ENCODE data around the gene PROB1. TPM values are rescaled to one million over a fixed set of nuclear protein-coding genes. Genes with fewer than 3 reads are reported as not detected.

PROB1 gene
- total and polyA plus RNA-seq, 2 of the 8 experiments (the other 6 are each of a cell fraction or from before 2014, with no cell fraction given): 0.89 to 3.1 TPM

- Histone ChIP-seq H3K79me2 (ENCODE audit: control insufficient read depth in 1 of 2, insufficient read depth in 2 of 2, low read length in 2 of 2) (no peaks in the 10 kb centered on the region), H2AK5ac (ENCODE audit: low read depth, low read length) (no peak overlapping the region), H3K56ac (replicated peaks; ENCODE audit: insufficient read length, low read depth, low read length) (no peak overlapping the region), H3K79me1 (ENCODE audit: low read depth, low read length) (peaks cover 2% of the 10 kb centered on the region; the same call in 1 of the 2 replicates), H4K91ac (replicated peaks; ENCODE audit: insufficient read length, low read length) (no peak overlapping the region), H3K4me3 (ENCODE audit: extremely low read depth in 1 of 4, insufficient read depth in 2 of 4, low read depth in 3 of 4, low read length in 4 of 4) (no peak overlapping the region), H3K27ac (ENCODE audit: low read depth, low read length) (no peak overlapping the region), H2BK12ac (ENCODE audit: low read depth, low read length) (no peak overlapping the region), H3K4me1 (replicated peaks in 1 of 4; ENCODE audit: control insufficient read depth in 3 of 4, insufficient read depth in 4 of 4, low read length in 3 of 4) (peaks cover 0 to 11% (median 0%) of the 10 kb centered on the region in 4 experiments; a peak in 2 of 7 replicates), H3K23ac (ENCODE audit: insufficient read length) (no peak overlapping the region), H3K4ac (replicated peaks; ENCODE audit: insufficient read length, low read depth, low read length) (no peak overlapping the region), H3K36me3 (ENCODE audit: control insufficient read depth in 2 of 4, insufficient read depth in 4 of 4, low read length in 3 of 4) (peaks cover 0 to 2% (median under 1%) of the 10 kb centered on the region in 4 experiments; a peak in 3 of 8 replicates), H3K18ac (ENCODE audit: extremely low read depth, low read length) (no peak overlapping the region), H3K9me3 (ENCODE audit: insufficient read depth in 2 of 2, low read depth in 1 of 2, low read length in 1 of 2) (no peaks in the 10 kb centered on the region), H2BK120ac (replicated peaks; ENCODE audit: low read depth, low read length) (no peak overlapping the region), H3K23me2 (ENCODE audit: low read depth, low read length) (no peaks in the 10 kb centered on the region), H2BK5ac (ENCODE audit: low read depth, low read length) (no peak overlapping the region), H3K9ac (replicated peaks in 1 of 4; ENCODE audit: extremely low read depth in 1 of 4, low read depth in 3 of 4, low read length in 3 of 4) (no peak overlapping the region), H4K8ac (ENCODE audit: extremely low read depth, insufficient read depth, low read length) (no peak overlapping the region), H4K5ac (ENCODE audit: insufficient read length, low read depth, low read length) (no peak overlapping the region), H2AFZ (ENCODE audit: low read length) (no peak overlapping the region), H2BK20ac (ENCODE audit: low read length) (no peak overlapping the region), H3K4me2 (ENCODE audit: insufficient read depth in 1 of 2, low read depth in 2 of 2, low read length in 2 of 2) (no peak overlapping the region), H4K20me1 (replicated peaks in 1 of 2; ENCODE audit: control insufficient read depth in 1 of 2, insufficient read depth in 2 of 2, low read length in 2 of 2) (peaks cover 0 to 3% of the 10 kb centered on the region in 2 experiments), H3K27me3 (replicated peaks in 1 of 4; ENCODE audit: control insufficient read depth in 3 of 4, extremely low read depth in 1 of 4, insufficient read depth in 3 of 4, low read length in 3 of 4) (no peaks in the 10 kb centered on the region), H3K14ac (ENCODE audit: insufficient read length) (no peak overlapping the region), H2BK15ac (ENCODE audit: low read length) (no peak overlapping the region)
- DNase-seq (ENCODE audit: low read depth in 1 of 2, low spot score in 2 of 2) (no peak), FAIRE-seq (no peak)
- 98% methylated on average over 3 of the region's 3 CpGs; no CpG with 5 or more reads in 1 of the 2 experiments for WGBS, 2 experiments (ENCODE audit: extremely low coverage in 1 of 2, insufficient coverage in 1 of 2, insufficient read length in 1 of 2, insufficient replicate concordance in 2 of 2, low coverage in 1 of 2, low lambda C conversion rate in 2 of 2, missing lambda C conversion rate in 1 of 2)
- CTCF ChIA-PET (ENCODE audit: partially characterized antibody): interaction anchor here (1.1 to 3.6 kb wide), 2 partner anchors 15 to 24 kb away, joined by 3 to 14 read pairs; no protein-coding TSS in a partner anchor
- POLR2A ChIA-PET (ENCODE audit: partially characterized antibody): interaction anchor here (0.6 to 3.9 kb wide), 9 partner anchors 10 to 101 kb away, joined by 3 to 13 read pairs (median 4); partner anchors contain the start of gene PROB1
- TF ChIP-seq SIN3A (conservative IDR thresholded peaks at IDR 0.05 in 1 of 2, IDR thresholded peaks at IDR 0.05 in 1 of 2; ENCODE audit: low read depth in 1 of 2, low read length in 2 of 2): no peak
Observed at GRCh38 chr5:139377226-139377625, 17.7 kb downstream of the PROB1 start.
